Measurements from ENCODE around the gene FSTL4. TPM values are rescaled to one million over a fixed set of nuclear protein-coding genes. Genes with fewer than 3 reads are reported as not detected.
"Not testable (repeated sequence)": the region's sequence is repeated elsewhere in the genome, so short reads cannot be mapped to it uniquely, and the experiment has no call there.

Gene FSTL4
- total and polyA plus RNA-seq, 2 experiments from 2014 or later: 0.47 to 0.74 TPM

DNA sequence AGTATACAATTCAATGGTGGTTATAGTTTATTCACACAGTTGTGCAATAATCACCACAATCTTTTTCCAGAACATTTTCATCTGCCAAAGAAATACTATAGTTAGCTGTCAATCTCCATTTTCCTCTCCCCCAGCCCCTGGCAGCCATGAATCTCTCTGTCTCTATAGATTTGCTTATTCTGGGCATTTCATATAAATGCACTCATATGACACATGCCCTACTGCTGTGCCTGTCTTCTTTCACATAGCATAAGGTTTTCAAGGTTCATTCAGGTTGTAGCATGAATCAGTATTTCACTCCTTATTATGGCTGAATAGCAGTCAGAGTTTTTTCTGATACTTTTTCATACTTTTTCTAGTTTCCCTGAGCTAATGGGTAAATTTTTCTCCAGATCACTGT lies 432.9 kb downstream of the FSTL4 start:
- Histone ChIP-seq H3K36me3 (replicated peaks; ENCODE audit: insufficient read depth, low read depth) (no peaks in the 10 kb centered on the region), H3K4me2 (no peak overlapping the region), H3K79me2 (no peaks in the 10 kb centered on the region), H3K9me3 (ENCODE audit: low read depth) (no peaks in the 10 kb centered on the region), H2AFZ (no peak overlapping the region), H3K27ac (no peak overlapping the region), H3K27me3 (no peaks in the 10 kb centered on the region), H3K4me1 (ENCODE audit: insufficient read depth) (no peaks in the 10 kb centered on the region), H4K20me1 (ENCODE audit: insufficient read depth, poor library complexity, severe bottlenecking) (no peaks in the 10 kb centered on the region), H3K4me3 (no peak overlapping the region), H3K9me2 (replicated peaks; ENCODE audit: insufficient read depth) (no peaks in the 10 kb centered on the region)
- DNase-seq (ENCODE audit: low spot score): no peak
- TF ChIP-seq EZH2 (IDR thresholded peaks at IDR 0.05; ENCODE audit: borderline replicate concordance) (no peak), EZH2phosphoT487 (IDR thresholded peaks at IDR 0.05; ENCODE audit: low read depth, severe bottlenecking, unreplicated experiment) (no peak)
- TF ChIP-seq, protein P1, sequence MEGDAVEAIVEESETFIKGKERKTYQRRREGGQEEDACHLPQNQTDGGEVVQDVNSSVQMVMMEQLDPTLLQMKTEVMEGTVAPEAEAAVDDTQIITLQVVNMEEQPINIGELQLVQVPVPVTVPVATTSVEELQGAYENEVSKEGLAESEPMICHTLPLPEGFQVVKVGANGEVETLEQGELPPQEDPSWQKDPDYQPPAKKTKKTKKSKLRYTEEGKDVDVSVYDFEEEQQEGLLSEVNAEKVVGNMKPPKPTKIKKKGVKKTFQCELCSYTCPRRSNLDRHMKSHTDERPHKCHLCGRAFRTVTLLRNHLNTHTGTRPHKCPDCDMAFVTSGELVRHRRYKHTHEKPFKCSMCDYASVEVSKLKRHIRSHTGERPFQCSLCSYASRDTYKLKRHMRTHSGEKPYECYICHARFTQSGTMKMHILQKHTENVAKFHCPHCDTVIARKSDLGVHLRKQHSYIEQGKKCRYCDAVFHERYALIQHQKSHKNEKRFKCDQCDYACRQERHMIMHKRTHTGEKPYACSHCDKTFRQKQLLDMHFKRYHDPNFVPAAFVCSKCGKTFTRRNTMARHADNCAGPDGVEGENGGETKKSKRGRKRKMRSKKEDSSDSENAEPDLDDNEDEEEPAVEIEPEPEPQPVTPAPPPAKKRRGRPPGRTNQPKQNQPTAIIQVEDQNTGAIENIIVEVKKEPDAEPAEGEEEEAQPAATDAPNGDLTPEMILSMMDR (IDR thresholded peaks at IDR 0.05; ENCODE audit: poor library complexity): no peak

DNA sequence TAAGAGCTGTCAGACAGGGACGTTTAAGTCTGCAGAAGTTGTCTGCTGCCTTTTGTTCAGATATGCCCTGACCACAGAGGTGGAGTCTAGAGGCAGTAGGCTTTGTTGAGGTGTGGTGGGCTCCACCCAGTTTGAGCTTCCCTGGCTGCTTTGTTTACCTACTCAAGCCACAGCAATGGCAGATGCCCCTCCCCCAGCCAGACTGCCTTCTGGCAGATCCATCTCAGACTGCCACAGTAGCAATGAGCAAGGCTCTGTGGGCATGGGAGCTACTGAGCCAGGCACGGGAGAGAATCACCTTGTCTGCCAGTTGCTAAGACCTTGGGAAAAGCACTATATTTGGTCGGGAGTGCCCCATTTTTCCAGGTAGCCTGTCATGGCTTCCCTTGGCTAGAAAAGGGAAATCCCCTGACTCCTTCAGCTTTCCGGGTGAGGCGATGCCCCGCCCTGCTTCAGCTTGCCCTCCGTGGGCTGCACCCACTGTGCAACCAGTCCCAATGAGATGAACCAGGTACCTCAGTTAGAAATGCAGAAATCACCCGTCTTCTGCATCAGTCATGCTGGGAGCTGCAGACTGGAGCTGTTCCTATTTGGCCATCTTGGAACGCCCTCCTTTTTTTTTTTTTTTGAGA lies 441.5 kb downstream of the FSTL4 start:
- not testable (repeated sequence) for H3K4me3 ChIP-seq; H3K9me2 ChIP-seq (replicated peaks; ENCODE audit: insufficient read depth); H3K4me1 ChIP-seq (ENCODE audit: insufficient read depth); H3K27me3 ChIP-seq; H3K36me3 ChIP-seq (replicated peaks; ENCODE audit: insufficient read depth, low read depth); H3K4me2 ChIP-seq; H4K20me1 ChIP-seq (ENCODE audit: insufficient read depth, poor library complexity, severe bottlenecking); H3K9me3 ChIP-seq (ENCODE audit: low read depth); H2AFZ ChIP-seq; H3K79me2 ChIP-seq; H3K27ac ChIP-seq
- DNase-seq (ENCODE audit: low spot score): peak; percentile 18
- WGBS (ENCODE audit: low lambda C conversion rate, missing lambda C conversion rate): 77% methylated on average over 9 of the region's 9 CpGs

DNA sequence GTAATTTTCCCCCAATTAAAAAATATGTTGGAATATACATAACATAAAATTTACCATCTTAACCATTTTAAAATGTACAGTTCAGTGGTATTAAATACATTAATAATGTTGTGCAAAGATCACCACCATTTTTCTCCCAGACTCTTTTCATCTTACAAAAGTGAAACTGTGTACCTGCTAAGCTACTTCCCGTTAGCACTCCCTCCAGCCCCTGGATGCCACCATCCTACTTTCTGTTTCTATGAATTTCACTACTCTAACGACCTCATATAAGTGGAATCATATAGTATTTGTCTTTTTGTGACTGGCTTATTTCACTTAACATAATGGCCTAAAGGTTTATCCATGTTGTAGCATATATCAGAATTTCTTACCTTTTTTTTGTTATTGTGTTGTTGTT lies 447.6 kb downstream of the FSTL4 start:
- Histone ChIP-seq H4K20me1 (ENCODE audit: insufficient read depth, poor library complexity, severe bottlenecking) (no peaks in the 10 kb centered on the region), H3K4me2 (no peak overlapping the region), H3K4me1 (ENCODE audit: insufficient read depth) (no peaks in the 10 kb centered on the region), H3K9me3 (ENCODE audit: low read depth) (no peaks in the 10 kb centered on the region), H3K4me3 (no peak overlapping the region), H3K9me2 (replicated peaks; ENCODE audit: insufficient read depth) (no peaks in the 10 kb centered on the region), H3K27ac (no peak overlapping the region), H3K27me3 (no peaks in the 10 kb centered on the region), H3K79me2 (no peaks in the 10 kb centered on the region), H3K36me3 (replicated peaks; ENCODE audit: insufficient read depth, low read depth) (no peaks in the 10 kb centered on the region), H2AFZ (no peak overlapping the region)
- TF ChIP-seq, protein P1 (IDR thresholded peaks at IDR 0.05; ENCODE audit: poor library complexity): no peak
- no peak for TF ChIP-seq EZH2 (IDR thresholded peaks at IDR 0.05; ENCODE audit: borderline replicate concordance)
- TF ChIP-seq EZH2phosphoT487 (IDR thresholded peaks at IDR 0.05; ENCODE audit: low read depth, severe bottlenecking, unreplicated experiment): no peak
- 62% methylated on average over 2 of the region's 2 CpGs for WGBS (ENCODE audit: low lambda C conversion rate, missing lambda C conversion rate)
- no peak for DNase-seq (ENCODE audit: low spot score)

DNA sequence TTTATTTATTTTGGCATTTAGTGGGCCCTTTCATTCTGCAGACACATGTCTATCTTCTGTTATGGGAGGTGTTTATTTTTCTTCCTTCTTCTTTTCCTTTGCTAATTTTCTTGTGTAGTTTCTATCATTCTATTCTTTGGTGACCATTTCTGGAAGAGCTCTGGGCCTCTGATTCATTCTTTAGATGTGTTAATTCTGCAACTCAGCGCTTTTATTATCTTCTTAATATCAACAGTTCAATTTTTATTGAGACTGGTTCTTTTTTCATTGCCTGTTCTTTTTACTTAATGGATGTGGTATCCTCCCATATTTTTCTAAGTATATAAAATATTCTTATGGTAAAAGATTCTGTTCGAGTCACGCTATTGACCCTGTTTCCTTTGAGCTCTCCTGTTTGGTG lies 448.5 kb downstream of the FSTL4 start:
- DNase-seq (ENCODE audit: low spot score): no peak
- Histone ChIP-seq H3K27me3 (no peaks in the 10 kb centered on the region), H3K9me2 (replicated peaks; ENCODE audit: insufficient read depth) (no peaks in the 10 kb centered on the region), H3K4me1 (ENCODE audit: insufficient read depth) (no peaks in the 10 kb centered on the region), H3K27ac (no peak overlapping the region), H3K9me3 (ENCODE audit: low read depth) (no peaks in the 10 kb centered on the region), H3K4me3 (no peak overlapping the region), H2AFZ (no peak overlapping the region), H4K20me1 (ENCODE audit: insufficient read depth, poor library complexity, severe bottlenecking) (no peaks in the 10 kb centered on the region), H3K79me2 (no peaks in the 10 kb centered on the region), H3K4me2 (no peak overlapping the region), H3K36me3 (replicated peaks; ENCODE audit: insufficient read depth, low read depth) (no peaks in the 10 kb centered on the region)
- WGBS (ENCODE audit: low lambda C conversion rate, missing lambda C conversion rate): 84% methylated on average over 3 of the region's 3 CpGs
- TF ChIP-seq, protein P1 (IDR thresholded peaks at IDR 0.05; ENCODE audit: poor library complexity): no peak
- TF ChIP-seq EZH2 (IDR thresholded peaks at IDR 0.05; ENCODE audit: borderline replicate concordance): no peak
- TF ChIP-seq EZH2phosphoT487 (IDR thresholded peaks at IDR 0.05; ENCODE audit: low read depth, severe bottlenecking, unreplicated experiment): no peak
